NCI-H82 (cell line): ENCODE results near the gene SYT9.

ENCODE experiments used
- DNase-seq: peaks from one replicate; lab custom pipeline; 2025; lab: John Stamatoyannopoulos, UW

The SYT9 gene

GRCh38 chr11:7347611-7348431 is 96.1 kb downstream of the SYT9 start:
- DNase-seq: peak; percentile 37

GRCh38 chr11:7348432-7349304 is 97.0 kb downstream of the SYT9 start:
- DNase-seq: peak; percentile 73

- DNase-seq: no peak
Measured at GRCh38 chr11:7351228-7351627, 99.5 kb downstream of the SYT9 start.

GRCh38 chr11:7353100-7353499 is 101.4 kb downstream of the SYT9 start:
- DNase-seq: peak; percentile 54

DNA sequence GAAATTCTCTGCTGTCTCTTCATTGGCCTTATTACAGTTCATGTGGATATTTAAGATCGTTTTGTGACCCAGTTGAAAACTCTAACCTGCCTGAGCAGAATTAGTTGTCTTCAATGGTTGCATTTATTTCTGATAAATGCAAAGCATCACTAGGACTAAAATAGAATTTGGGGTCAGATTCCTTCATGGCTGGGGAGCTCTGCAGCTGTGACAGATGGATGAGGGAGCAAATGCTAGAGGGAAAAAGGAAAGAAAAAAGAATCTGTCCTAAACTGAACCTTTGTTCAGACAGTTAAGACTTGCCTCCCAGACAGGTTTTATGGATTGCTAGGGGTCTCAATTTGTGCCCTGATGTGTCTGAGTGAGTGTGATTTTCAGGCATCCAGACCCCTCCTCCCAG is 113.0 kb downstream of the SYT9 start:
- DNase-seq: no peak

- DNase-seq: no peak
Measured at GRCh38 chr11:7367803-7368202, 116.1 kb downstream of the SYT9 start.

GRCh38 chr11:7376386-7376785 is 124.7 kb downstream of the SYT9 start:
- no peak for DNase-seq

GRCh38 chr11:7381937-7382336 is 130.2 kb downstream of the SYT9 start:
- DNase-seq: no peak

- DNase-seq: no peak
Measured at GRCh38 chr11:7383406-7383805, 131.7 kb downstream of the SYT9 start.

DNA sequence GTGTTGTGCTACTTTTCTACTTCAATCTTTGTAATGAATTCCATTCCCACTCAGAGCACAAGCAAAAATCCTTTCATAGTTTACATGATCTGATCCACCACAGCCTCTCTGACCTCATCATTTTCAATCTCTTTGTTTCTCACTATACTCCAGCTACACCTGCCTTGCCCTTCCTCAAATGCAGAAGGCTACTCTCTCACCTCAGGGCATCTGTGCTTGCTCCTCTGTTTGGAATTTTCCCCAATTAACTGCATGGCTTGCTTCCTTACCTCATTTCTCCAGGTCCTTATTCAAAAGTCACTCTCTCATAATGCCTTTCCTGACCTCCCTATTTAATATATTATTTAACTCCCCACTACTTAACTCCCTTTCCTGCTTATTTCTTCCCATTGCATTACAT is 133.0 kb downstream of the SYT9 start:
- no peak for DNase-seq

DNA sequence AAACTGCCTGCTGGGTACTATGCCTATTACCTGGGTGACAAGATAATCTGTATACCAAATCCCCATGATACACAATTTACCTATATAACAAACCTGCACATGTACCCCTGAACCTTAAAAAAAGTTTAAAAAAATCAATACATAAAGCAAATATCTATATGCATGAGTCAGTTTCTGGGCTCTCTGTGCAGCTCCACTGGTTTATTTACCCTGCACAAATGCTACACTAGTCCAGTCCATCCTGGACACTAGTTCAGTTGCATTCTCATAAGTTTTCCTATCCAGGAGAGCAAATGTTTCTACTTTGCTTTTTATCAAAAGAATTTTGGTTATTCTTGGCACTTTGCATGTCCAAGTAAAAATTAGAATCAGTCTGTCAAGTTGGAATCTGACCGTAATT is 133.8 kb downstream of the SYT9 start:
- no peak for DNase-seq

DNA sequence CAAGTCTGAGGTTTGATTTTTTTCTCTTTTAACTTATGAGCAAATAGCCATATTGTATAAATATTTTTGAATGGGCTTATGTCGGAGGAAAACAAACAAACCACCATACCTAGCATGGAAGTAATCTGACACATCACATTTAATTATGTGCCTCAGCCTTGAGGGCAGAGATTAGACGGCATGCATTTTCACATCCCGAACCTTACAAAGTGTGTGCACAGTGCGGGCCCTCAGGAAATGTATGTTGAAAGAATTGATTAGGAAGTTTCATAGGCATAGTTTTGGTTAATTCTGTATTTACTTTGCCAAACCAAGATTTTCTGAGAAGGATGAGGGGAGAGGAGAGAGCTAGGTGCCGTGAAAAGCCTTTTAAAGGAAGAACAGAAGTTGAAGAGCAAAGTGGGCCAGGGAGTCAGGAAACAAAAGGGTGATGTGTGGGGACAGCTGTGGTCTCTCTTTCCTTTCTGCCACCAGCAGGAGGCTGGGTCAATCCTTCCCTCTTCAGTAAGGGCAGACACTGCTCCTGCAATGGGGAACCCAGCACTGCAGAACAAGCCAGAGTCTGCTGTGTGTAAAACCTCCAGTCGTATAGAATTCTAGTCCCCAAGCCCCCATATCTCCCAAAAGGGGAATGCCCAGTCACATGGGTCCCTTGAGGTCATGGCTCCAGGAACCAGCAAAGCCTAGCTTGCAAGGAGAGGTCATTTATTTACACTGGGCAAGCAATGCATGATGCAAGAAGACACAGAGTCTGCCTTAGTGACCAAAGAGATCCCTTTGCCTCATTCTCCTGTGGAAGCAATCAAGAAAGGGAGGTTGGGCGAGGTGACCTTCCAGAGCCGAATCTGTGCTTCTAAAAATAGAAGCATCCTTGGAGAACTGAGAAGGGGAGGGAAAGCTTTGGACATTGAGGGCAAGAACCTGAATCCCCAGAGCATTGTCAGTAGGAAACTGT is 162.5 kb downstream of the SYT9 start:
- DNase-seq: peak; percentile 6

GRCh38 chr11:7414973-7415817 is 163.5 kb downstream of the SYT9 start:
- no peak for DNase-seq

- no peak for DNase-seq
Measured at GRCh38 chr11:7416080-7416479, 164.4 kb downstream of the SYT9 start.

GRCh38 chr11:7417328-7417727 is 165.6 kb downstream of the SYT9 start:
- DNase-seq: no peak

- DNase-seq: no peak
Measured at GRCh38 chr11:7418061-7418460, 166.4 kb downstream of the SYT9 start.

DNA sequence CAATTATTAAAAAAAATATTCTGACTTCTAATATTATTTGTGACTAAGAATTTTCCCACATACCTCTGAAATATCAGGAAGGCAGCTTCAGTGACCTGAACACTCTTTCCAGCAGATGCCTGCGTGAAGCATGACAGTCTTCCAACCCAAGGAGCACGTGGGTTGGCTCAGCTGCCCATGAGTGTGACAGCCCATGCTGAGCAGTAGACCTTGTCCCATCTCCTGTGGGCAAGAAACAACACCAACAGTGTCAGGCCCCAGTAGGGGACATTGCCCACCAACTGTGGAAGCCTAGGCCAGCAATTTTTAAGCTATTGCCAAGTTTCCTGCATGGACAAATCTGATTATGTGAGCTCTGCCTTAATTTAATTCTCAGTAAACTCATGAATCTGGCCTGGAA is 167.2 kb downstream of the SYT9 start:
- DNase-seq: no peak

DNA sequence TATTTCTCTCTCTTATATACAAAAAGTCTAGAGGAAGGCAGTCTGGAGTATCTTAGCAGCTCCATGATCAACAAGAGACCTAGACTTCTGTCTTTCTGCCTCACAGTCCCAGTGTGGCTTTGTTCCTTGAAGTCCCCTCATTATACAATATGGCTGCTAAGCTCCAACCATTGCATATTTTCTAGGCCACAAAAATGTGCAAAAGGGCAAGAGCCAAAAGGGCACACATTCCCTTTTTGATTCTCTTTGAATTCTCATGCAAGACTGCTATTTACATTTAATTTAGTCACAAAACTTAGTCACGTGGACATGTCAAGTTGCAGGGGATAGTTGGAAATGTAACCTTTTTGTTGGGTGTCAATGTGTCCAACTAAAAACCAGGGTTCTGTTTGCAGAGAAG is 169.4 kb downstream of the SYT9 start:
- no peak for DNase-seq

DNA sequence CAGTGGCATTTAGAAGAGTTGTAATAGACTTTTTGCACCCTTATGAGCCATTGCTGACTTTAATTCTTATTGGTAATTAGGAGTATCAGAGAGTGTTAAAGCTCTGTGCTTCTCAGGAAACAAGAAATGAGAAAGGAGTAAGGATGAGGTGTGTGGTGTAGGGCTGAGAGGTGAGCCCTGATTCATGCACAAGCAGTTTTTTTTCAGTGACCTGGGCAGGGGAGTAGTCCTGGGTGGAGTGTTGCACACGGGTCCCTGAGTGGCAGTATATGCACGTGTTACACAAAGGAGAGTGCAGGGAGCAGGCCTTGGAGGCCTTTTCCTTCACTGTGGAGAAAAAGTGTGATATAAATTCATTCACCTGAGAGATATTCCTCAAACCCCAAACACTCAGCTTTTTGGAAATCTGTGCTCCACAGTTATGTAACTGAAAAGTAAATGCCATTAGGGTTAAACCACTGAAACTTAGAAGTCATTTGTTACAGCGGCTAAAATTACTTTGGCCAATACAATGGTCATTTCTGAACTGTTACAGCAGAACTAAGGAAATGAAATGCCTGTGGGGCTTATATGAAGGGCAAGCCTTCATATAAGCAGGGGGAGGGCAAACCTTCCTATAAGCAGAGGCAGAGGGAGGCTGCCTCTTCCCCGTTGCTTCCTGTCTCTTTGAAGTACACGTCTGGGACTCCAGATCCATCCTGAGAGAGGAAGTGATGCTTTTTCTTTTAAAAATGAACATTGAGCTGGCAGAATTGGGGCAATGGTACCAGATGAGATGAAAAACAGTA is 171.0 kb downstream of the SYT9 start:
- DNase-seq: no peak

DNA sequence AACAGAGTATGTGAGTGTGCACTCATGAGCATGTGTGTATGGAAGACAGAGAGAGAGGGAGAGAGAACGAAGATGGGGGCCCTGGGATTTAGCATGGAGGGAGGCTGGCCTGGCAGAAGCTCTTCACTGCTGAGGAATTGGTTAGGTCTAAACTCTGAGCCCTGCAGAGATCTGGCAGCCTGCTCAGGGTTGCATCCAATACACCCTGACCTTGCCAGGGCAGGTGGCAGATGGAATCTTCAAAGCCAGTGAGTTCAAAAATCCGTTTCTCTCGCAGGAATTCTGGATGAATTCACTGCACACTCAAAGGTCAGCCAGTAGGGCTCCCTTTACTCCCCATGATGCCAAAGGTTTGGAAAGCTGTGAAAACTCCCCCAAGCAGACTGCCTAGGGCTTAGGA is 172.2 kb downstream of the SYT9 start:
- no peak for DNase-seq
